ENCODE measurements around the gene NDUFA8. TPM values are rescaled to one million over a fixed set of nuclear protein-coding genes. Genes with fewer than 3 reads are reported as not detected.

Gene NDUFA8
- total RNA-seq, 1 experiment from 2014 or later: 55.5 TPM

DNA sequence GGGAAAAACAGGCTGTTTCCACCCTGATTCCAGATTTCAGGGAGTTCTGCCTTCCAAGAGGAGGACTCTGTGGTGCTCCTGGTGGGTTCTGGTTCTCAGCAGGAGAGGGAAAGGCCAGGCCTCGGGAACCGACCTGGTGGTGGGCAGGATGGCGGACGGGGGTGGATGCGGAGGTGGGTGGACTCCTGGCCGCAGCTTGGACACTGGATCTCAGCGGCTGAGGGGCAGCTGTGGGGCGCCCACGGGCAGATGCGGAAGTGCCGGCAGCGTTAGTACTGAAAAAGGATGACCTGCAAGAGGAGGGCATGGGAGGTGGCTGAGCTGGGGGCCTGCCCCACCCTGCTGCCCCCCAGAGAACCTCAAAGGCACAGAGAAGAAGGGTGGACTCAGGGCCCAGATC is 44.9 kb upstream of the NDUFA8 start:
- POLR2A ChIA-PET: no interaction called here
- CTCF ChIA-PET: no interaction called here
- in situ Hi-C loops (cut with HindIII; ENCODE audit: low pct_unique_long_range_greater_than_20kb, low sequenced_read_pairs): no loop called here
- H3K27me3 ChIP-seq (ENCODE audit: control insufficient read depth, insufficient read depth, low read length): no peaks in the 10 kb centered on the region
- TF ChIP-seq SIN3A (IDR thresholded peaks at IDR 0.05; ENCODE audit: borderline replicate concordance, insufficient read depth, low read depth, low read length) (no peak), TCF7L2 (IDR thresholded peaks at IDR 0.05; ENCODE audit: low read depth, low read length) (no peak), POLR2AphosphoS5 (IDR thresholded peaks at IDR 0.05; ENCODE audit: low read depth, low read length) (no peak)
- TF ChIP-seq, protein P1, sequence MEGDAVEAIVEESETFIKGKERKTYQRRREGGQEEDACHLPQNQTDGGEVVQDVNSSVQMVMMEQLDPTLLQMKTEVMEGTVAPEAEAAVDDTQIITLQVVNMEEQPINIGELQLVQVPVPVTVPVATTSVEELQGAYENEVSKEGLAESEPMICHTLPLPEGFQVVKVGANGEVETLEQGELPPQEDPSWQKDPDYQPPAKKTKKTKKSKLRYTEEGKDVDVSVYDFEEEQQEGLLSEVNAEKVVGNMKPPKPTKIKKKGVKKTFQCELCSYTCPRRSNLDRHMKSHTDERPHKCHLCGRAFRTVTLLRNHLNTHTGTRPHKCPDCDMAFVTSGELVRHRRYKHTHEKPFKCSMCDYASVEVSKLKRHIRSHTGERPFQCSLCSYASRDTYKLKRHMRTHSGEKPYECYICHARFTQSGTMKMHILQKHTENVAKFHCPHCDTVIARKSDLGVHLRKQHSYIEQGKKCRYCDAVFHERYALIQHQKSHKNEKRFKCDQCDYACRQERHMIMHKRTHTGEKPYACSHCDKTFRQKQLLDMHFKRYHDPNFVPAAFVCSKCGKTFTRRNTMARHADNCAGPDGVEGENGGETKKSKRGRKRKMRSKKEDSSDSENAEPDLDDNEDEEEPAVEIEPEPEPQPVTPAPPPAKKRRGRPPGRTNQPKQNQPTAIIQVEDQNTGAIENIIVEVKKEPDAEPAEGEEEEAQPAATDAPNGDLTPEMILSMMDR (IDR thresholded peaks at IDR 0.05): no peak
- TF ChIP-seq, protein P2, sequence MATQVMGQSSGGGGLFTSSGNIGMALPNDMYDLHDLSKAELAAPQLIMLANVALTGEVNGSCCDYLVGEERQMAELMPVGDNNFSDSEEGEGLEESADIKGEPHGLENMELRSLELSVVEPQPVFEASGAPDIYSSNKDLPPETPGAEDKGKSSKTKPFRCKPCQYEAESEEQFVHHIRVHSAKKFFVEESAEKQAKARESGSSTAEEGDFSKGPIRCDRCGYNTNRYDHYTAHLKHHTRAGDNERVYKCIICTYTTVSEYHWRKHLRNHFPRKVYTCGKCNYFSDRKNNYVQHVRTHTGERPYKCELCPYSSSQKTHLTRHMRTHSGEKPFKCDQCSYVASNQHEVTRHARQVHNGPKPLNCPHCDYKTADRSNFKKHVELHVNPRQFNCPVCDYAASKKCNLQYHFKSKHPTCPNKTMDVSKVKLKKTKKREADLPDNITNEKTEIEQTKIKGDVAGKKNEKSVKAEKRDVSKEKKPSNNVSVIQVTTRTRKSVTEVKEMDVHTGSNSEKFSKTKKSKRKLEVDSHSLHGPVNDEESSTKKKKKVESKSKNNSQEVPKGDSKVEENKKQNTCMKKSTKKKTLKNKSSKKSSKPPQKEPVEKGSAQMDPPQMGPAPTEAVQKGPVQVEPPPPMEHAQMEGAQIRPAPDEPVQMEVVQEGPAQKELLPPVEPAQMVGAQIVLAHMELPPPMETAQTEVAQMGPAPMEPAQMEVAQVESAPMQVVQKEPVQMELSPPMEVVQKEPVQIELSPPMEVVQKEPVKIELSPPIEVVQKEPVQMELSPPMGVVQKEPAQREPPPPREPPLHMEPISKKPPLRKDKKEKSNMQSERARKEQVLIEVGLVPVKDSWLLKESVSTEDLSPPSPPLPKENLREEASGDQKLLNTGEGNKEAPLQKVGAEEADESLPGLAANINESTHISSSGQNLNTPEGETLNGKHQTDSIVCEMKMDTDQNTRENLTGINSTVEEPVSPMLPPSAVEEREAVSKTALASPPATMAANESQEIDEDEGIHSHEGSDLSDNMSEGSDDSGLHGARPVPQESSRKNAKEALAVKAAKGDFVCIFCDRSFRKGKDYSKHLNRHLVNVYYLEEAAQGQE (IDR thresholded peaks at IDR 0.05; ENCODE audit: insufficient read depth in 1 of 2, low read depth in 2 of 2, low read length in 1 of 2): no peak
- no peaks in the 10 kb centered on the region for H3K4me1 ChIP-seq (ENCODE audit: control insufficient read depth, insufficient read depth, low read length)
- H3K36me3 ChIP-seq (ENCODE audit: control insufficient read depth, insufficient read depth, low read length): no peaks in the 10 kb centered on the region
- intact Hi-C loops (cut with micrococcal nuclease; ENCODE audit: unreplicated experiment): no loop called here
- no peak overlapping the region for H3K27ac ChIP-seq (ENCODE audit: low read length)
- ATAC-seq: no peak
- DNase-seq (ENCODE audit: low read depth, low spot score): no peak
- BruUV-seq (replicated peaks): no TSS peak
- H3K4me3 ChIP-seq (ENCODE audit: low read depth in 2 of 2, low read length in 2 of 2): no peak overlapping the region
- H3K9me3 ChIP-seq (ENCODE audit: control insufficient read depth, insufficient read depth, low read depth, low read length): no peaks in the 10 kb centered on the region

DNA sequence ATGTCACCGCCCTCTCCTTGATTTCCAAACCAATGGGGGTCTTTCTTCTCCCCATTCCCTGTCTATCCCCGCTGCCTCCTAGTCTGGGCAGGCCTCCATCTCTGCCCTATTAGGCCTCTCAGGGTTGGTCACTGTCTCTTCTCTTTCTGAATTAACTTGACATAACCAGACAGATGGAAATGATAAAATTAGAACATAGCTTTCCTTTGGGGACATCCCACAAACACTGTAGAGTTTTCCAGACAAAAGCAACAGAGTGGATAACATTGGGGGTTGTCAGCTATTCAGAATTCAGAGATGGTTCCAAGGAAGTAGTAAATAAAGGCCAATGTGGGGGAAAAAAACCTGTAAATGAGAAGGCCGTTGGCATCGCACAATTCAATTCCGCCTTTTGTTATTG is 44.5 kb upstream of the NDUFA8 start:
- Histone ChIP-seq H3K9me3 (ENCODE audit: control insufficient read depth, insufficient read depth, low read depth, low read length) (no peaks in the 10 kb centered on the region), H3K36me3 (ENCODE audit: control insufficient read depth, insufficient read depth, low read length) (no peaks in the 10 kb centered on the region), H3K4me3 (ENCODE audit: low read depth in 2 of 2, low read length in 2 of 2) (no peak overlapping the region), H3K4me1 (ENCODE audit: control insufficient read depth, insufficient read depth, low read length) (no peaks in the 10 kb centered on the region), H3K27me3 (ENCODE audit: control insufficient read depth, insufficient read depth, low read length) (no peaks in the 10 kb centered on the region), H3K27ac (ENCODE audit: low read length) (no peak overlapping the region)
- CTCF ChIA-PET: no interaction called here
- intact Hi-C loops (cut with micrococcal nuclease; ENCODE audit: unreplicated experiment): no loop called here
- DNase-seq (ENCODE audit: low read depth, low spot score) (no peak), ATAC-seq (no peak)
- POLR2A ChIA-PET: no interaction called here
- in situ Hi-C loops (cut with HindIII; ENCODE audit: low pct_unique_long_range_greater_than_20kb, low sequenced_read_pairs): no loop called here
- BruUV-seq (replicated peaks): no TSS peak
- TF ChIP-seq TCF7L2 (IDR thresholded peaks at IDR 0.05; ENCODE audit: low read depth, low read length): no peak
- TF ChIP-seq, protein P2 (IDR thresholded peaks at IDR 0.05; ENCODE audit: insufficient read depth in 1 of 2, low read depth in 2 of 2, low read length in 1 of 2): no peak
- TF ChIP-seq SIN3A (IDR thresholded peaks at IDR 0.05; ENCODE audit: borderline replicate concordance, insufficient read depth, low read depth, low read length): no peak
- TF ChIP-seq POLR2AphosphoS5 (IDR thresholded peaks at IDR 0.05; ENCODE audit: low read depth, low read length): no peak
- TF ChIP-seq, protein P1 (IDR thresholded peaks at IDR 0.05): no peak

Measured in Panc1 (cell line).